Measurements from ENCODE around the gene DNMT3A. TPM values are rescaled to one million over a fixed set of nuclear protein-coding genes. Genes with fewer than 3 reads are reported as not detected.

Gene DNMT3A
- total RNA-seq, 1 experiment from 2014 or later: 8.0 TPM

DNA sequence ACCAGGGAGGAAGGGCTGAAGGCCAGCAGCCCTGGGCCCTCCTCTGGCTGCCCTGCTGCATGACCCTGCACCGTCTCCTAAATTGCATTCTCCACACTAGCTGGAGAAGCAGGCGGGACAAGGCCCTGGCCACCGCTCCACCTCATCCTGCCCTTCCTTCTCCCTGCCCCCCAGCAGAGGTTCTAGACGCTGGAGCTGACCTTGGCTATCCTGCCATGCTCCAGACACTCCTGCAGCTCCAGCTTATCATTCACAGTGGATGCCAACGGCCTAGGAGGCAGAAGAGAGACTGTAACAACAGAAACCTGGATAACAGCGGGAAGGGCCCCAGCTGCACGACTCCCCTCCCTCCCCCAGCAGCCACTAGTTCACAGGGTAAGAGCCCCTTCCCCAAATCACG lies 105.0 kb downstream of the DNMT3A start:
- POLR2A ChIA-PET: no interaction called here
- CTCF ChIA-PET: interaction anchor here (0.6 to 0.8 kb wide), 2 partner anchors 9 to 412 kb away, joined by 3 read pairs; no protein-coding TSS in a partner anchor
- H3K36me3 Mint-ChIP-seq (ENCODE audit: insufficient read depth, unreplicated experiment): peaks cover 33% of the 10 kb centered on the region

DNA sequence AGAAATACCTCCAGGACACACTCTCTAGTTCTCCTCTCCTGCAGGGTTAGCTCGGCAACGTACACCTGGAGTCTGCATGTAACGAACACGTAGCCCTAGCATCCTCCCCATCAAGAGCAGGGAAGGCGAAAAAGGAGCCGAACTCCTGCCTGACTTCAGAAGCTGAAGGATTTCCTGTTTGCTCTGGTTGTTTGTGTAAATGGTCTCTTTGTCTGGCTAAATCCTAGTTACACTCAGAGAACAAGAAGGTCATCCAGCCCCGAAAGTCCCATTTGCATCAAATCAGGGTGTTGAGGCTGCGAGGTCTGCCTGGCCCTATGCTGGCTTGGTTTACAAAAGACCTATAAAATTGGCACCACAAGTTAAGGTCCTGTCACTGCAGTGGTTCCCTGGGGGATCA lies 107.0 kb downstream of the DNMT3A start:
- intact Hi-C loops (cut with micrococcal nuclease): no loop called here
- CTCF ChIA-PET: no interaction called here
- no peaks in the 10 kb centered on the region for H3K9me3 Mint-ChIP-seq (ENCODE audit: unreplicated experiment)
- TF ChIP-seq, protein P1, sequence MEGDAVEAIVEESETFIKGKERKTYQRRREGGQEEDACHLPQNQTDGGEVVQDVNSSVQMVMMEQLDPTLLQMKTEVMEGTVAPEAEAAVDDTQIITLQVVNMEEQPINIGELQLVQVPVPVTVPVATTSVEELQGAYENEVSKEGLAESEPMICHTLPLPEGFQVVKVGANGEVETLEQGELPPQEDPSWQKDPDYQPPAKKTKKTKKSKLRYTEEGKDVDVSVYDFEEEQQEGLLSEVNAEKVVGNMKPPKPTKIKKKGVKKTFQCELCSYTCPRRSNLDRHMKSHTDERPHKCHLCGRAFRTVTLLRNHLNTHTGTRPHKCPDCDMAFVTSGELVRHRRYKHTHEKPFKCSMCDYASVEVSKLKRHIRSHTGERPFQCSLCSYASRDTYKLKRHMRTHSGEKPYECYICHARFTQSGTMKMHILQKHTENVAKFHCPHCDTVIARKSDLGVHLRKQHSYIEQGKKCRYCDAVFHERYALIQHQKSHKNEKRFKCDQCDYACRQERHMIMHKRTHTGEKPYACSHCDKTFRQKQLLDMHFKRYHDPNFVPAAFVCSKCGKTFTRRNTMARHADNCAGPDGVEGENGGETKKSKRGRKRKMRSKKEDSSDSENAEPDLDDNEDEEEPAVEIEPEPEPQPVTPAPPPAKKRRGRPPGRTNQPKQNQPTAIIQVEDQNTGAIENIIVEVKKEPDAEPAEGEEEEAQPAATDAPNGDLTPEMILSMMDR (IDR thresholded peaks at IDR 0.05; ENCODE audit: unreplicated experiment): no peak
- H3K4me3 Mint-ChIP-seq (ENCODE audit: unreplicated experiment): no peak overlapping the region
- no peak overlapping the region for H3K27ac Mint-ChIP-seq (ENCODE audit: low read depth, unreplicated experiment)
- H3K4me1 Mint-ChIP-seq (ENCODE audit: insufficient read depth, unreplicated experiment): no peaks in the 10 kb centered on the region
- no peaks in the 10 kb centered on the region for H3K27me3 Mint-ChIP-seq (ENCODE audit: insufficient read depth, unreplicated experiment)
- POLR2A ChIA-PET: no interaction called here
- peaks cover 30% of the 10 kb centered on the region for H3K36me3 Mint-ChIP-seq (ENCODE audit: insufficient read depth, unreplicated experiment)
- no TSS peak for BruUV-seq (replicated peaks)
- DNase-seq (ENCODE audit: unreplicated experiment): no peak

More for the DNA sequence above, 105.0 kb downstream of the DNMT3A start:
- Mint-ChIP-seq H3K4me1 (ENCODE audit: insufficient read depth, unreplicated experiment) (no peaks in the 10 kb centered on the region), H3K9me3 (ENCODE audit: unreplicated experiment) (no peaks in the 10 kb centered on the region), H3K27ac (ENCODE audit: low read depth, unreplicated experiment) (no peak overlapping the region), H3K4me3 (ENCODE audit: unreplicated experiment) (no peak overlapping the region), H3K27me3 (ENCODE audit: insufficient read depth, unreplicated experiment) (no peaks in the 10 kb centered on the region)
- no TSS peak for BruUV-seq (replicated peaks)
- DNase-seq (ENCODE audit: unreplicated experiment): no peak
- intact Hi-C loops (cut with micrococcal nuclease): no loop called here
- TF ChIP-seq, protein P1 (IDR thresholded peaks at IDR 0.05; ENCODE audit: unreplicated experiment): no peak

DNA sequence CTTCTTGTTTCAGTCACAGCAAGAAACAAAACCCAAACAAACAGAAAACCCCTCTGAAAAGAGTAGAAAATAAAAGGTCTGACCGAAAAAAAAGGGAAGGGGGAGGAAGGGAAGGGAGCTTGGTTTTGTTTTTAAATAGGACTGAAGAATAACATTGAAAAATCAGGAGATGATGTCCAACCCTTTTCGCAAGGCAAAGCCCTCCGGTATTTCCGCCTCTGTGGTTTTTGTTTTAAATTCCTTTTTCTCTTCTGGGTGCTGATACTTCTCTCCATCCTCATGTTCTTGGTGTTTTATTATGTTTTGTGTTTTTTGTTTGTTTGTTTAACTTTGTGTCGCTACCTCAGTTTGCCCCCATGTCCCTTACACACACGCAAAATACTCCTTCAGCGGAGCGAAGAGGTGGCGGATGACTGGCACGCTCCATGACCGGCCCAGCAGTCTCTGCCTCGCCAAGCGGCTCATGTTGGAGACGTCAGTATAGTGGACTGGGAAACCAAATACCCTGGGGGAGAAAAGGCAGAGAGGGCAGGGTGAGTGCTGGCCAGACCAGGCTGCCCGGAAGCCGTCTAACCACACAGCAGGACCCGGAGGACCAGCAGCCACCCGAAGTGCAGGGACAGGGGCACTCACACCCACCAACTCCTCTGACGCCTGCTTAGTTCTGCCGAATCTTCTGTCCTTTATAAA lies 107.7 kb downstream of the DNMT3A start:
- no peak overlapping the region for H3K27ac Mint-ChIP-seq (ENCODE audit: low read depth, unreplicated experiment)
- H3K27me3 Mint-ChIP-seq (ENCODE audit: insufficient read depth, unreplicated experiment): no peaks in the 10 kb centered on the region
- TF ChIP-seq, protein P1 (IDR thresholded peaks at IDR 0.05; ENCODE audit: unreplicated experiment): no peak

DNA sequence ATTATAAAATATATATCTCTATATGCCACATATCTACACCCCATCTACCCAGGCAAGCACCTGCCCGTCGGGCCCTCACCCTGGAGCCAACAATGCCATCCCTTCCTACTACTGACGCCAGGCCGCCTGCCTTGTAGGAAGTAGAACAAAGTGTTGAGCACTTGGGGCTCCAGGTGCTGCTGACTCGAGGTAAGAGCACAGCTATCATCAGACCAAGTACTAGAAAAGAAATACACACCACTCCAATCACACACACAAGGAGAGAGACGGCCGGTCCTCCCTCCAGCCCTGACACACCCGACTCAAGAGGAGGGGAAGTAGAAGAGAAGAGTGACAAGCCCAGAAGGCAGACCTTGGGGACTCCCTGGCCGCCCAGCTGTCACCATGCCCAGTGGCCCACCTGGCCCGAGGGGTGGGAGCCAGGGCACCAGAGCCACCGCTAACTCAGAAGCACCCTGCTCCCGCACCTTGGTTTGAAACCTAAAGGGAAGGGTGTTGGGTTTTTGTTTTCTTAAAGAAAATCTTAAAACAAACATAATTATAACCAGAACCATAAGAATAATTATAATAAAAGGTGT lies 109.4 kb downstream of the DNMT3A start:
- TF ChIP-seq, protein P1 (IDR thresholded peaks at IDR 0.05; ENCODE audit: unreplicated experiment): no peak
- BruUV-seq (replicated peaks): no TSS peak
- CTCF ChIA-PET: interaction anchor here (0.6 kb wide), 1 partner anchor 9 kb away, joined by 3 read pairs; no protein-coding TSS in a partner anchor
- H3K27me3 Mint-ChIP-seq (ENCODE audit: insufficient read depth, unreplicated experiment): no peaks in the 10 kb centered on the region
- intact Hi-C loops (cut with micrococcal nuclease): no loop called here
- peaks cover 26% of the 10 kb centered on the region for H3K36me3 Mint-ChIP-seq (ENCODE audit: insufficient read depth, unreplicated experiment)
- DNase-seq (ENCODE audit: unreplicated experiment): no peak
- POLR2A ChIA-PET: no interaction called here
- H3K4me3 Mint-ChIP-seq (ENCODE audit: unreplicated experiment): no peak overlapping the region
- H3K4me1 Mint-ChIP-seq (ENCODE audit: insufficient read depth, unreplicated experiment): no peaks in the 10 kb centered on the region
- H3K27ac Mint-ChIP-seq (ENCODE audit: low read depth, unreplicated experiment): no peak overlapping the region
- no peaks in the 10 kb centered on the region for H3K9me3 Mint-ChIP-seq (ENCODE audit: unreplicated experiment)

More for the DNA sequence above, 107.7 kb downstream of the DNMT3A start:
- DNase-seq (ENCODE audit: unreplicated experiment): no peak
- no peak overlapping the region for H3K4me3 Mint-ChIP-seq (ENCODE audit: unreplicated experiment)
- peaks cover 26% of the 10 kb centered on the region for H3K36me3 Mint-ChIP-seq (ENCODE audit: insufficient read depth, unreplicated experiment)
- no TSS peak for BruUV-seq (replicated peaks)
- ChIA-PET POLR2A (no interaction called here), CTCF (no interaction called here)
- intact Hi-C loops (cut with micrococcal nuclease): no loop called here
- no peaks in the 10 kb centered on the region for H3K4me1 Mint-ChIP-seq (ENCODE audit: insufficient read depth, unreplicated experiment)
- no peaks in the 10 kb centered on the region for H3K9me3 Mint-ChIP-seq (ENCODE audit: unreplicated experiment)
